GM23338 (cell line): ENCODE results near the gene RNF19B. TPM values are rescaled to one million over a fixed set of nuclear protein-coding genes. Genes with fewer than 3 reads are reported as not detected.

ENCODE experiments used
- ATAC-seq: fragments of 200-7000 bp; cut with Tn5 transposase; 3 replicates; pipeline ENCODE4 v1.9.1; 2020
- DNase-seq: peaks from one replicate; pipeline ENCODE4 v3.0.0-alpha.2; 2015; ENCODE audit warnings: low spot score
- H2AFZ ChIP-seq: fragments of 200-600 bp; sonication (generic); 2 replicates; pipeline ENCODE4 v1.8.0; 2016; ENCODE audit warnings: antibody characterized with exemption, mild to moderate bottlenecking, moderate library complexity
- H3F3A ChIP-seq: fragments of 200-600 bp; sonication (generic); replicated peaks from 2 replicates; pipeline ENCODE4 v1.8.0; 2017; ENCODE audit warnings: antibody characterized with exemption, mixed run types, low read depth
- H3K27ac ChIP-seq: fragments of 200-600 bp; sonication (generic); 2 replicates; pipeline ENCODE4 v1.6.1; 2016; ENCODE audit warnings: low read depth
- H3K27me3 ChIP-seq: fragments of 200-600 bp; sonication (generic); 2 replicates; pipeline ENCODE4 v1.8.0; 2016; ENCODE audit warnings: mild to moderate bottlenecking, mixed run types, moderate library complexity; ENCODE audit not compliant: insufficient read depth
- H3K36me3 ChIP-seq: fragments of 200-600 bp; sonication (generic); 2 replicates; pipeline ENCODE4 v1.8.0; 2016; ENCODE audit warnings: mild to moderate bottlenecking; ENCODE audit not compliant: insufficient read depth
- H3K4me1 ChIP-seq: fragments of 200-600 bp; sonication (generic); 2 replicates; pipeline ENCODE4 v1.8.0; 2016; ENCODE audit warnings: mild to moderate bottlenecking, moderate library complexity; ENCODE audit not compliant: insufficient read depth
- H3K4me2 ChIP-seq: fragments of 200-600 bp; sonication (generic); 2 replicates; pipeline ENCODE4 v1.7.1; 2017; ENCODE audit warnings: mixed run types
- H3K4me3 ChIP-seq: fragments of 200-600 bp; sonication (generic); 2 replicates; pipeline ENCODE4 v1.6.1; 2016; ENCODE audit warnings: mixed run types
- H3K79me2 ChIP-seq: fragments of 200-600 bp; sonication (generic); replicated peaks from 2 replicates; pipeline ENCODE4 v1.8.0; 2017; ENCODE audit warnings: mild to moderate bottlenecking; ENCODE audit not compliant: insufficient read depth
- H3K9me2 ChIP-seq: fragments of 200-600 bp; sonication (generic); 2 replicates; pipeline ENCODE4 v1.8.0; 2017; ENCODE audit not compliant: insufficient read depth
- H4K20me1 ChIP-seq: fragments of 200-600 bp; sonication (generic); replicated peaks from 2 replicates; pipeline ENCODE4 v1.8.0; 2017; ENCODE audit warnings: mild to moderate bottlenecking; ENCODE audit not compliant: insufficient read depth
- H3K27ac Mint-ChIP-seq: 2 replicates; pipeline ENCODE4 v1.8.0; 2020; ENCODE audit warnings: inconsistent platforms, mild to moderate bottlenecking, moderate library complexity, mixed read lengths
- H3K27me3 Mint-ChIP-seq: 3 replicates; pipeline ENCODE4 v1.8.0; 2022; ENCODE audit warnings: low read depth, mild to moderate bottlenecking, moderate library complexity, mixed read lengths, inconsistent platforms; ENCODE audit not compliant: insufficient read depth, poor library complexity
- H3K36me3 Mint-ChIP-seq: 3 replicates; pipeline ENCODE4 v1.8.0; 2021; ENCODE audit warnings: low read depth, mild to moderate bottlenecking, inconsistent platforms, moderate library complexity, mixed read lengths
- H3K4me1 Mint-ChIP-seq: 3 replicates; pipeline ENCODE4 v1.8.0; 2020; ENCODE audit warnings: mild to moderate bottlenecking, inconsistent platforms, mixed read lengths
- H3K4me3 Mint-ChIP-seq: 3 replicates; pipeline ENCODE4 v1.8.0; 2021; ENCODE audit warnings: moderate library complexity, mild to moderate bottlenecking, inconsistent platforms, mixed read lengths
- H3K9me3 Mint-ChIP-seq: 3 replicates; pipeline ENCODE4 v1.8.0; 2020; ENCODE audit warnings: moderate library complexity, mild to moderate bottlenecking, inconsistent platforms, mixed read lengths
- CREB1 ChIP-seq: fragments of 250-450 bp; sonication (Bioruptor Pico); IDR thresholded peaks from 2 replicates; pipeline ENCODE4 v1.5.0; 2020; ENCODE audit warnings: low read depth, mild to moderate bottlenecking, moderate library complexity
- CTCF ChIP-seq, 2 experiments: fragments of 200-600 bp in 1 of 2; sonication (generic) in 1 of 2; conservative IDR thresholded peaks; 2 replicates each; pipeline versions ENCODE4 v1.5.1 to v1.6.1; 2016 to 2017; ENCODE audit warnings: antibody characterized with exemption in 2 of 2, low read depth in 2 of 2, mild to moderate bottlenecking in 2 of 2, moderate library complexity in 1 of 2
- ETS1 ChIP-seq: IDR thresholded peaks from 2 replicates; pipeline ENCODE4 v1.6.1; 2016; ENCODE audit warnings: antibody characterized with exemption
- EZH2 ChIP-seq: fragments of 200-600 bp; sonication (generic); IDR thresholded peaks from one replicate; pipeline ENCODE4 v1.8.0; 2017; ENCODE audit warnings: antibody characterized with exemption, mild to moderate bottlenecking, low read depth; ENCODE audit not compliant: unreplicated experiment
- JUNB ChIP-seq: IDR thresholded peaks from one replicate; pipeline ENCODE4 v1.6.1; 2016; ENCODE audit warnings: antibody characterized with exemption; ENCODE audit not compliant: unreplicated experiment
- NANOG ChIP-seq: IDR thresholded peaks from 2 replicates; pipeline ENCODE4 v1.6.1; 2016; ENCODE audit warnings: antibody characterized with exemption, borderline replicate concordance
- REST ChIP-seq: IDR thresholded peaks from one replicate; pipeline ENCODE4 v1.6.1; 2018; ENCODE audit warnings: antibody characterized with exemption; ENCODE audit not compliant: unreplicated experiment
- STAT1 ChIP-seq: IDR thresholded peaks from one replicate; pipeline ENCODE4 v1.6.1; 2016; ENCODE audit warnings: antibody characterized with exemption; ENCODE audit not compliant: unreplicated experiment
- ZNF462 ChIP-seq: fragments of 250-450 bp; sonication (Bioruptor Pico); IDR thresholded peaks from 2 replicates; pipeline ENCODE4 v1.5.0; 2020; ENCODE audit warnings: mild to moderate bottlenecking, moderate library complexity
- polyA plus RNA-seq: library from polyadenylated mRNA; unstranded; fragments of >200 nt; fragmentation: Nextera tagmentation; extraction: Ambion mirVana; gene quantifications from 2 replicates; pipeline ENCODE4 v1.2.1, GENCODE V29; 2016
- total RNA-seq: library from RNA; depleted of rRNA; stranded (reverse); fragments of >200 nt; shearing (Covaris generic); gene quantifications from 2 replicates; pipeline ENCODE4 v1.2.3, GENCODE V29; 2014

The RNF19B gene
- total and polyA plus RNA-seq, 2 experiments from 2014 or later = 2.9 to 11.9 TPM

GRCh38 chr1:32896451-32896850 is 68.2 kb downstream of the RNF19B start:
- ATAC-seq (no peak), DNase-seq (no peak)
- Histone ChIP-seq H3K4me2 (no peak overlapping the region), H3F3A (peaks cover 7% of the 10 kb centered on the region; the same call in 1 of the 2 replicates), H2AFZ (no peak overlapping the region), H3K36me3 (no peaks in the 10 kb centered on the region), H3K79me2 (no peaks in the 10 kb centered on the region), H3K4me1 (peaks cover 18% of the 10 kb centered on the region; the same call in 1 of the 2 replicates), H4K20me1 (no peaks in the 10 kb centered on the region; the same call in 1 of the 2 replicates), H3K27me3 (peaks cover 43% of the 10 kb centered on the region), H3K27ac (no peak overlapping the region), H3K9me2 (no peaks in the 10 kb centered on the region), H3K4me3 (no peak overlapping the region)
- H3K9me3 Mint-ChIP-seq = peaks cover 5% of the 10 kb centered on the region; the same call in 2 of the 3 replicates
- H3K4me3 Mint-ChIP-seq = no peak overlapping the region
- H3K27me3 Mint-ChIP-seq = peaks cover 45% of the 10 kb centered on the region
- peaks cover 17% of the 10 kb centered on the region for H3K4me1 Mint-ChIP-seq
- H3K36me3 Mint-ChIP-seq = peaks cover 8% of the 10 kb centered on the region; the same call in 1 of the 3 replicates
- no peak for TF ChIP-seq CTCF (conservative IDR thresholded peaks at IDR 0.05; ENCODE audit: low read depth in 2 of 2)
- TF ChIP-seq REST = no peak
- no peak for TF ChIP-seq ETS1
- no peak for TF ChIP-seq NANOG
- TF ChIP-seq STAT1 = no peak
- no peak for TF ChIP-seq CREB1 (CRISPR knock-in tag)
- TF ChIP-seq JUNB = no peak
- no peak for TF ChIP-seq ZNF462 (CRISPR knock-in tag)
- no peak for TF ChIP-seq EZH2
- H3K27ac Mint-ChIP-seq = no peak overlapping the region
